ENCODE data around the gene PI4KA. TPM values are rescaled to one million over a fixed set of nuclear protein-coding genes. Genes with fewer than 3 reads are reported as not detected.
"Not testable (repeated sequence)": the region's sequence is repeated elsewhere in the genome, so short reads cannot be mapped to it uniquely, and the experiment has no call there.

The PI4KA gene
- total RNA-seq, 4 donors from 2014 or later, result 42.5 to 81.3 (median 66.1) TPM

DNA sequence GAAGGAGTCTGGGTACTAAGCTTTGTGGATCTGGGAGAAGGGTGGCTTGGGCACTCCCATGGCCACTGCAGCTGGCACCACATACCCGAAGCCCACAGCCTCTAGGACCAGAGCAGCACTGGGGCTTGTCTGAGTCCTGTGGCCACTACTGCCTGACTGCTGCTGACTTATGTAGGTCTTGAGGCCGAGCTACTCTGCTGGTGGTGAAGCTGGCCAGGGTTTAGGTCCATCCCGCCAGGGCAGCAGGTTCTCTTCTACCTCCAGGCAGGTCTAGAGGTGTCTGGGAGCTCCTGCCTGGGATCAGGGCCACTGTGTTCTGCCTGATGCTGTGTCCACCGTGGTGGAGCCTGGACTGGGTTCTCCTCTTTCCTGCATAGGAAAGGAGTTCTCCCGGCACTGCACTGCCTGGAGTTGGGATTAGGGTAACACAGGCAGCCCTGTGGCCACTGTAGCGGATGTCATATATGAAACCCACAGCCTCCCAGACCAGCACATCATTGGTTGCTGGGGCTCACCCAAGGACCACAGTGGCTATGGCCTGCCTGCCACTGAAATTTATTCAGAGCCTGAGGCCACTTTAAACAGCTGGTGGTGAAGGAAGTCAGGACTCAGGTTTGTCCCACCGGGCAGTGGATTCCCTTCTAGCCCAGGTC, 194.5 kb downstream of the PI4KA start:
- WGBS, 2 donors, result 78 to 87% methylated on average over 4 to 7 of the region's 7 CpGs
- H3K4me3 ChIP-seq (ENCODE audit: low read depth, poor library complexity, severe bottlenecking), result no peak overlapping the region
- intact Hi-C loops (cut with DNase I; ENCODE audit: low total_unique reads), result no loop called here
- DNase-seq (ENCODE audit: low spot score in 2 of 2), result no peak
- TF ChIP-seq, protein P1, sequence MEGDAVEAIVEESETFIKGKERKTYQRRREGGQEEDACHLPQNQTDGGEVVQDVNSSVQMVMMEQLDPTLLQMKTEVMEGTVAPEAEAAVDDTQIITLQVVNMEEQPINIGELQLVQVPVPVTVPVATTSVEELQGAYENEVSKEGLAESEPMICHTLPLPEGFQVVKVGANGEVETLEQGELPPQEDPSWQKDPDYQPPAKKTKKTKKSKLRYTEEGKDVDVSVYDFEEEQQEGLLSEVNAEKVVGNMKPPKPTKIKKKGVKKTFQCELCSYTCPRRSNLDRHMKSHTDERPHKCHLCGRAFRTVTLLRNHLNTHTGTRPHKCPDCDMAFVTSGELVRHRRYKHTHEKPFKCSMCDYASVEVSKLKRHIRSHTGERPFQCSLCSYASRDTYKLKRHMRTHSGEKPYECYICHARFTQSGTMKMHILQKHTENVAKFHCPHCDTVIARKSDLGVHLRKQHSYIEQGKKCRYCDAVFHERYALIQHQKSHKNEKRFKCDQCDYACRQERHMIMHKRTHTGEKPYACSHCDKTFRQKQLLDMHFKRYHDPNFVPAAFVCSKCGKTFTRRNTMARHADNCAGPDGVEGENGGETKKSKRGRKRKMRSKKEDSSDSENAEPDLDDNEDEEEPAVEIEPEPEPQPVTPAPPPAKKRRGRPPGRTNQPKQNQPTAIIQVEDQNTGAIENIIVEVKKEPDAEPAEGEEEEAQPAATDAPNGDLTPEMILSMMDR (IDR thresholded peaks at IDR 0.05), result no peak
- TF ChIP-seq POLR2A (IDR thresholded peaks at IDR 0.05), result no peak

GRCh38 chr22:20663137-20663828, 195.3 kb downstream of the PI4KA start:
- TF ChIP-seq POLR2A (IDR thresholded peaks at IDR 0.05), result no peak
- TF ChIP-seq, protein P1 (IDR thresholded peaks at IDR 0.05), result no peak
- H3K4me3 ChIP-seq (ENCODE audit: low read depth, poor library complexity, severe bottlenecking), result no peak overlapping the region
- WGBS, 2 donors, result 94 to 100% methylated on average over 1 of the region's 1 CpG
- no peak for DNase-seq (ENCODE audit: low spot score in 2 of 2)
- intact Hi-C loops (cut with DNase I; ENCODE audit: low total_unique reads), result no loop called here

- H3K4me3 ChIP-seq (ENCODE audit: low read depth, poor library complexity, severe bottlenecking); intact Hi-C loops (cut with DNase I; ENCODE audit: low total_unique reads): not testable (repeated sequence)
- 73 to 83% methylated on average over 4 of the region's 4 CpGs for WGBS, 2 donors
- DNase-seq (ENCODE audit: low spot score in 2 of 2), result peak in 1 of 2 donors; percentile 57
Observed at GRCh38 chr22:20662524-20663036, 196.0 kb downstream of the PI4KA start.

GRCh38 chr22:20661473-20661872, 197.1 kb downstream of the PI4KA start:
- intact Hi-C loops (cut with DNase I; ENCODE audit: low total_unique reads), result no loop called here
- H3K4me3 ChIP-seq (ENCODE audit: low read depth, poor library complexity, severe bottlenecking), result no peak overlapping the region
- DNase-seq (ENCODE audit: low spot score in 2 of 2), result no peak
- TF ChIP-seq POLR2A (IDR thresholded peaks at IDR 0.05), result no peak
- TF ChIP-seq, protein P1 (IDR thresholded peaks at IDR 0.05), result no peak
- 90 to 92% methylated on average over 1 of the region's 1 CpG for WGBS, 2 donors

DNA sequence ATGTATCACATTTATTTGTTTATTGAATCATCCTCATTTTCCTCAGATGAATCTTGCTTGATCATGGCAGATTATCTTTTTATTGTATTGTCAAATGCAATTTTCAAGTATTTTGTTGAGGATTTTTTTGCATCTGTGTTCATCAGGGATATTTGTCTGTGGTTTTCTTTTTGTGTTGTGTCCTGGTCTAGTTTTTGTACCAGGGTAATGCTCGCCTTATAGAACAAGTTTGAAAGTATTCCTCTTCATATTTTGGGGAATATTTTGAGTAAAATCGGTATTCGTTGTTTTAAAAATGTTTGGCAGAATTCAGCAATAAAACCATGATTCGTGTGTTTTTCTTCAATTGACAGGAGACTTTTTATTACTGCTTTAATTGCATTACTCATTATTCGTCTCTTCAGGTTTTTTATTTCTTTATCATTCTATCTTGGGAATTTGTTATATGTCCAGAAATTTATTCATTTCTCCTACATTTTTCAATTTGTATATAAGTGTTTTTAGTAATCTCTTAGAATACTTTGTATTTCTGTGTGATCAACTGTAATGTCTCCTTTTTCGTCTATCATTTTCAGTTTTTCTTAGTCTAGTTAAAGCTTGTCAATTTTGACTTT, 198.1 kb downstream of the PI4KA start:
- 81 to 82% methylated on average over 6 of the region's 6 CpGs for WGBS, 2 donors
- no peak overlapping the region for H3K4me3 ChIP-seq (ENCODE audit: low read depth, poor library complexity, severe bottlenecking)
- intact Hi-C loops (cut with DNase I; ENCODE audit: low total_unique reads), result no loop called here
- TF ChIP-seq, protein P1 (IDR thresholded peaks at IDR 0.05), result no peak
- no peak for TF ChIP-seq POLR2A (IDR thresholded peaks at IDR 0.05)
- no peak for DNase-seq (ENCODE audit: low spot score in 2 of 2)

DNA sequence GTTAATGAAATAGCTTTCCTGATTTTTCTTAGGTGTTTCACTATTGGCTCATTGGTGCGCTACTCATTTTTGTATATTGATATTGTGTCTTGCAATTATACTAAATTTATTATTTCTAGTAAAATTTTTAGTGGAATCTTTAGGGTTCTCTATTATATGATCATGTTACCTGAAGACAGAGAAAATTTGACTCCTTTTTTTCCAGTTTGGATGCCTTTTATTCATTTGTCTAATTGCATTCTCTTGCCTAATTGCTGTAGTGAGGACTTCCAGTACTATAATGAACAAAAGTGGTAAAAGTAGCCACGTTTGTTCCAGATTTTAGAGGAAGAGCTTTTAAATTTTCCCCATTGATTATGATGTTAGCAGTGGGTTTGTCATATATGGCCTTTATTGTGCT, 198.7 kb downstream of the PI4KA start:
- no peak for DNase-seq (ENCODE audit: low spot score in 2 of 2)

More for the DNA sequence above, 198.7 kb downstream of the PI4KA start:
- TF ChIP-seq, protein P1 (IDR thresholded peaks at IDR 0.05), result no peak
- no peak for TF ChIP-seq POLR2A (IDR thresholded peaks at IDR 0.05)
- intact Hi-C loops (cut with DNase I; ENCODE audit: low total_unique reads), result no loop called here
- WGBS, 2 donors, result 74 to 76% methylated on average over 2 of the region's 2 CpGs
- H3K4me3 ChIP-seq (ENCODE audit: low read depth, poor library complexity, severe bottlenecking), result no peak overlapping the region
